ELR (cell line): ENCODE measurements around the gene TOMM40L.
A peak's percentile ranks its signal among the peaks of the same experiment; 100 is the strongest.

Experiments
- DNase-seq: peaks from one replicate; pipeline ENCODE4 v3.0.0-alpha.2; 2015; ENCODE audit warnings: low read depth

The TOMM40L gene

DNA sequence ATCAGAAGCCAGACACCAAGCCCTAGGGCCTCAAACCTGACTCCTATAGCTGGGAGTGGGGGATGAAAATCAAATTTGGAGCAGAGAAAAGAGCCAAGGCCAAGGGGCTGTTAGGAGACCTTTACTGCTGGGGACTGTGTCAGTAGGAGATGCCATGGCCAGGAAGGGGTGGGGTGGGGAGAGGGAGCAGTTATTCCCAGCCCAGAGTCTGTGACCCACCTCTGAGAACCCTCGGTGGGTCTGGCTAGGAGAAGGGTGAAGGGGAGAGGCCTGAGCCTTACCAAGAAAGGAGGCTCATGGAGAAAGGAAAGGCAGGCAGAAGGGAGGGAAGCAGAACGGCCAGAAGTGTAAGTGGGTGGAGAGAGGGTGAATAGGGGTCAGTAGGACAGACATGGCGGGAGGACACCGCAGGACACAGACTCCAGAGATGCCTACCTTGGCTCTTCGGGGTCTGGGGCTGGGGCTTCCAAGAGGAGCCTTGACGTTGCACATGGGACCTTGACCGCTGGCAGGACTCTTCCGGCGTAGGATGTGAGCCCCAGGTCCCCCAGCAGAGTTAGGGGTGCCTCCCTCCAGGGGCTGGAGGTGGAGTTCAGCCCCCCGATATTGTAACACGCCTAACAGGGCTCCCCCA, 28.2 kb upstream of the TOMM40L start:
- no peak for DNase-seq

- peak; percentile 48 for DNase-seq
Observed at GRCh38 chr1:161198194-161198896, 27.5 kb upstream of the TOMM40L start.

DNA sequence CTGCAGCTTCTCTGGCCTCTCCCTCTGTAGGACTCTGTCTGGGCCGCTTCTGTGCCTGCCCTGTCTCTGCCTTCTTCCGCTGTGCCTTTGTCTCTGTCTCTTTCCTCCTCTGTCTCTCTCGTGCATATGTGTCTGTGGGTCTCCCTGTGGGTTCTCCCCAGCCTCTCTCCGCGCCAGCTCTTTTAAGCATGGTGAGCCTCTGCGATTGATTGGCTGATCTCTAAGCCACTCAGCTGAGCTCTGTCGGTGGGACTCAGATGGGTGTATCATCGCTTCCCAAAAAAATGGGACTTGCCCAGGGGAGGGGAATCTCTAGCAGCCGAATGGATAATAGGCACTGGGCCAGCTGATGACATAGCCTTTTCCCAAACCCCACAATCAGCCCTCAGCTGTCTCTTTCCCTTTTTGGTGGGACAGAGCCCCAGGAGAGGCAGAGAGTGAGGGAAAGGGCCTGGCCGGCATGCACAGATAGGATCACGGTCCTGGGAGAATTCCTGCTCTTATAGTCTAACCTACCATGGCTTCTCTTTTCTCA, 26.9 kb upstream of the TOMM40L start, which contains the start of gene ADAMTS4:
Gene ADAMTS4 (minus strand): TSS at position 158 of the 535 bp plus-strand sequence. CDS start 427 bp downstream, outside the sequence.
- peak; percentile 65 for DNase-seq

- no peak for DNase-seq
Observed at GRCh38 chr1:161199506-161200139, 26.2 kb upstream of the TOMM40L start.

DNA sequence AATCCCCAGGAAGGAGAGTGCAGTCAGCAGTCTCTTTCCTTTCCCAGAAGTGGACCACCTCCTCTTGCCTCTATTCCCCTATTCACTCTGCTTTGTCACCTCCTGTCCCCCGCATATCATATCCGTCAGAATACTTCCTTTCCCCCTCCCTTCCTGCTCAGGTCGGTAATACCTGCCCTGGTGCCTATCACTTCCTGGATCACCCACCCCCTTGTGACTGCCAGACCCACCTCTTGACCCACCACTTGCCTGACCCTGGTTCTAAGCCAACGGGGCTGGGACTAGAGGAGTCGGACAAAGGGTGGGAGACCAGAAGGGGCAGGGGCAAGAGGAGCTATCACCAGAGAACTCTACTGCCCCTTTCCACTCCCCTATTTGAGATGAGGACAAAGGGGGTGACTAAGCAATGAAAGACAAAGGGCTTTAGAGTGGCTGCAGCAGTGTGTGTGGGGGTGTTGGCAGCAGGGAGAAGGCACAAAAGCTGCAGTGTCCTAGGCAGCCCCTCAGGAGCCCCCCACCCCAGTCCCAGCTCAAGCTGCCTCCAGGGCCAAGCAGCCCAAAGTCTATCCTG, 25.4 kb upstream of the TOMM40L start:
- DNase-seq: no peak

GRCh38 chr1:161200992-161201835, 24.6 kb upstream of the TOMM40L start:
- DNase-seq: peak; percentile 92

GRCh38 chr1:161201836-161202712, 23.8 kb upstream of the TOMM40L start, which contains the start of gene NDUFS2:
NDUFS2 (plus strand) TSS chr1:161202367; CDS start chr1:161202386, 19 bp downstream.
- peak; percentile 100 for DNase-seq

- no peak for DNase-seq
Observed at GRCh38 chr1:161206411-161207140, 19.3 kb upstream of the TOMM40L start.

GRCh38 chr1:161207173-161207572, 18.7 kb upstream of the TOMM40L start:
- DNase-seq: no peak

DNA sequence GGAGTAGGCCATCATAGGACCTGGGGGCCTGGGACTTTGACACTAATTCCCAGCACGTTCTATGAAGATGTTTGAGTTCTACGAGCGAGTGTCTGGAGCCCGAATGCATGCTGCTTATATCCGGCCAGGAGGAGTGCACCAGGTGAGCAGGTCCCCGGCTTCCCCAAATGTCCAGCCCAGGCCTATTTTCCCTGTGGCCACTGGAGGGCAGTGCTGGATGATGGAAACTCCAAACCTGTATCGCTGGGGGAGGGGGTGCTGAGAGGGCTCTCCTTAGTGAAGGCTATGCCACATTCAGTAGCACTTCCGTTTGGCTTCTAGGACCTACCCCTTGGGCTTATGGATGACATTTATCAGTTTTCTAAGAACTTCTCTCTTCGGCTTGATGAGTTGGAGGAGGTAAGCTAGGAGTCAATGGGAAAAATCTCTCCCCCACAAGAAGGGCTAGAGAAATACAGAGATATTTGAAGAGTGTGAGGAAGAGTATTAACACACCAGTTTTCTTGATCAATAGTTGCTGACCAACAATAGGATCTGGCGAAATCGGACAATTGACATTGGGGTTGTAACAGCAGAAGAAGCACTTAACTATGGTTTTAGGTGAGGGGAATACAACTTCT, 16.0 kb upstream of the TOMM40L start:
- DNase-seq: peak; percentile 86

DNA sequence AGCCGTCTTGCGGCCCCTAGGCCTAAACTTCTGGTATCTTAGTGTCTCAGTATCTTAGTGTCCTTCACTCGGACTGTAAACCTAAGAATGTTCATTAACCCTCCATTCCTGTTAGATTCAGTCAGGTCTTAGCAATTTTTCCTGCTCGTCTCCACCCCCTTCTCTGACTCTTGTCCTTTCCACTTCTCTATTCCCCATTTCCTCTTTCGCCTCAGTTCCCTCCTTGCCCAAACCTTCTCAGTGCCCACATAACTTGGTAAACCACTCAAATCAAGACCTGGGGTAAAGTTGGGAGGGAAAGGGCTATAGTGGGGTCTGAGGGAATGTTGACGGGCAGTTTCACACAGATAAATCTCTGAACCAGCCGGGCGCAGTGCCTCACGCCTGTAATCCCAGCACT, 11.5 kb upstream of the TOMM40L start:
- no peak for DNase-seq

DNA sequence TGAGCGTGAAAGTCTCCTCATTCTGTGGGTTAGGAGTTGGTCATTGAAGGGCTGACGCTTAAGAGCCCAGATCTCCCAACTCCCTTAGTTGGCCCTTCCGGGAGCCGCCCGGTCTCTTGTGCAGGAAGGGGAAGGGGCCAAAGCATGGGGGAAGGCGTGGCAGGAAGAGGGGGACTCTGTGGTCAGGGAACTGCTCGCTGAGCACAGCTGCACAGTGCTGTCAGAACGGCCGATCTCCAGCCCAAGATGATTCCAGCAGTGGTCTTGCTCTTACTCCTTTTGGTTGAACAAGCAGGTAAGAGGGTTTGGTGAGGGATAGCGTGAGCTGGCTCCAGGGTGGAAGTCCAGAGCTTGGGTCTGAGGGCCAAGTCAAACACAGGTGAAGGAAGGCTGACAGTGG, 10.8 kb upstream of the TOMM40L start, which contains the start of gene FCER1G:
Gene FCER1G (plus strand): TSS at position 220 of the 400 bp plus-strand sequence. CDS start 27 bp downstream, at position 247.
- no peak for DNase-seq

GRCh38 chr1:161216945-161217712, 8.7 kb upstream of the TOMM40L start:
- DNase-seq: peak; percentile 90

DNA sequence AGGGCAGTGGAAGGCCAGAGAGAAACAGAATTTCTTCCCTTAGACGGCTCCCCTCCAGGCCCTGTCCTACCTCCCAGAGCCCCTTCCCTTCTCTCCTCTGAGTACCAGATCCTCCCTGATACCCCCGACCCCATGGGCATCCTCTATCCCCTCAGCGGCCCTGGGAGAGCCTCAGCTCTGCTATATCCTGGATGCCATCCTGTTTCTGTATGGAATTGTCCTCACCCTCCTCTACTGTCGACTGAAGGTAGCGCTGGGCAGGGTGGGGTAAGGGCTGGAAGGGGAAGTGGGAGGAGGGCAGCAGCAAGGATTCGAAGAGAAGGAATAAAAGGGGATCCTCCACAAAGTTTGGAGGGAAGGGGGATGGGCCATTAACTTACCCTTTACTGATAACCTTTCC, 8.0 kb upstream of the TOMM40L start:
- no peak for DNase-seq

DNA sequence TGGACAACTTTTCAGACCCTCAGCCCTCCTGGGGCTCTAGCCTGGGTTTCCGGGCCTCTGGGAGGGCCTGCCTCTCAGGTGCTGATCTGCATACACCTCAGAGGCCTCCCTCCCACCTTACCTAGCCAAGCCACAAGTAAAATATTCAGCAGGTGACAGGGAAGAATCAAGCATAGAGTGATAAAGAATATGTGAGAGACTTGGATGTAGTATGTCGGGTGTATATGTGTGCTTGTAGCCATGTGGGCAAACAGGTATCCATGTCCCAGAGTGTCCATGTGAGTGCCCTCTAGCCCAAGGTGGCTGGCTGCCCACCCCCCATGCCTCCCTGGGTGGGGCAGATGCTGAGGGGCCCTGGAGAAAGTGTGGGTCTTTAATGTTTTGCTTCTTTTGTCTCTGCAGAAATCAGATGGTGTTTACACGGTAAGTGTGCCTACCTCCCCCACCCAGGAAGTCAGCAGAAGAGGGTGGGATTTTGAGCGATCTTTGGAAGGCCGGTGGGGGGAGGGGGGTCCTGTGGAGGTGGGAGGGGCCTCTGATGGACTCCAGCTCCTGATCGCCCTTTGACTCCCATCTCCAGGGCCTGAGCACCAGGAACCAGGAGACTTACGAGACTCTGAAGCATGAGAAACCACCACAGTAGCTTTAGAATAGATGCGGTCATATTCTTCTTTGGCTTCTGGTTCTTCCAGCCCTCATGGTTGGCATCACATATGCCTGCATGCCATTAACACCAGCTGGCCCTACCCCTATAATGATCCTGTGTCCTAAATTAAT, 7.4 kb upstream of the TOMM40L start:
- no peak for DNase-seq

GRCh38 chr1:161219078-161219892, 6.6 kb upstream of the TOMM40L start:
- DNase-seq: no peak

- DNase-seq: no peak
Observed at GRCh38 chr1:161220002-161220401, 5.9 kb upstream of the TOMM40L start.
